Hippocampal formation (tissue), 2 donors: ENCODE results near the gene ALPK1.
A peak's percentile ranks its signal among the peaks of the same experiment; 100 is the strongest.
"Not testable (repeated sequence)": the region's sequence is repeated elsewhere in the genome, so short reads cannot be mapped to it uniquely, and the experiment has no call there.

Experiments
- DNase-seq, 2 donors: peaks; one replicate each; lab custom pipeline; 2025; lab: John Stamatoyannopoulos, UW

ALPK1 gene

GRCh38 chr4:112284662-112285411, 12.3 kb upstream of the ALPK1 start:
- peak; percentile 4 to 14 for DNase-seq

DNA sequence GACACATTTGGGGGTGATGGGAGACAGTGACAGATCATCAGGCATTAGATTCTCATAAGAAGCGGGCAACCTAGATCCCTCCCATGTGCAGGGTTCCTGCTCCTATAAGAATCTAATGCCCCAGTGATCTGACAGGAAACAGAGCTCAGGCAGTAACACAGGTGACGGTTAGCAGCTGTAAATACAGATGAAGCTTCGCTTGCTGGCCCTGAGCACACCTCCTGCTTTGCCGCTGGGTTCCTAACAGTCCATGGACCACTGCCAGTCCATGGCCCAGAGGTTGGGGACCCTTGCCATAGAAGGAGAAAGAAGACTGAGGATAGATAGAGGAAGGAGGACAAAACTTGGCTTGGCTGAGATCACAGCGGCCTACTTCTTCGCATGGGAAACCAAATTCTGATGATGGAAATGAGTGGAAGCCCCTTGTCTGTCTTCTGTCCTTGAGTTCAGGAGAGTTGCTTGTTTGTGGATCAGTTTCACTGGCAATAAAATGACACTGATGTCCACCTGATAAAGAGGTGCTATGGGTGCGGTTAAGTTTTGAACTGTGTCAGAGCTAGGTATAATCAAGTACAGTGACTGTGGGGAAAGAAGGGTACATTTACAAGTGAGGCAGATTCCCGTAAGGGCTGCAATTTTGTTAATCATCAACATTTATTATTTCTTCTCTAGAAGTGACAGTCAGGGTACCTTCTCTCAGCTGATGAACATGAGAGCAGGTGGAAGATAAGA, 9.7 kb upstream of the ALPK1 start:
- no peak for DNase-seq

- DNase-seq, result no peak
These were observed 8.7 kb upstream of the ALPK1 start for GRCh38 chr4:112288455-112288854.

GRCh38 chr4:112289407-112290253, 7.5 kb upstream of the ALPK1 start:
- no peak for DNase-seq

- DNase-seq, result no peak
These were observed 6.8 kb upstream of the ALPK1 start for GRCh38 chr4:112290341-112290740.

DNA sequence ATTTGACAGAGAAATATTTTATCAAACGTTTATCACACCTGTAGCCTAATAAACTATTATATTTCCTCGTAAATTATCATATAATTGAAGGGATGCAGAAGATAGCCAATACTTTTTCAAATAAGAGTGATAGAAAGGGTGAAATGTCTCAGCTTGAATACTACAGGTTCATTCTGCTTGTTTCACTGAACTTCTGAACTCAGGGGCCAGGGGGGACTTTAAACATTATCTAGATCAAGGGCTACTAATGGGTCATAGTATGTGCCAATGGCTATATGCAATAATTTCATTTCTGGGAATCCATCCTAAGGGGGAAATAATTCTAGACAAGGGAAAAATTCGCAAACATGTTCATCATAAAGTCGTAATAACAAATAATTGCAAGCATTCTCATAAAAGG, 2.6 kb downstream of the ALPK1 start:
- DNase-seq, result no peak

GRCh38 chr4:112302320-112303274, 5.4 kb downstream of the ALPK1 start:
- DNase-seq, result no peak

DNA sequence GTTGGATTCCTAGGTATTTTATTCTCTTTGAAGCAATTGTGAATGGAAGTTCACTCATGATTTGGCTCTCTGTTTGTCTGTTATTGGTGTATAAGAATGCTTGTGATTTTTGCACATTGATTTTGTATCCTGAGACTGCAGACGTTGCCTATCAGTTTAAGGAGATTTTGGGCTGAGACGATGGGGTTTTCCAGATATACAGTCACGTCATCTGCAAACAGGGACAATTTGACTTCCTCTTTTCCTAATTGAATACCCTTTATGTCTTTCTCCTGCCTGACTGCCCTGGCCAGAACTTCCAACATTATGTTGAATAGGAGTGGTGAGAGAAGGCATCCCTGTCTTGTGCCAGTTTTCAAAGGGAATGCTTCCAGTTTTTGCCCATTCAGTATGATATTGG, 8.3 kb downstream of the ALPK1 start:
- DNase-seq, result not testable (repeated sequence)

DNA sequence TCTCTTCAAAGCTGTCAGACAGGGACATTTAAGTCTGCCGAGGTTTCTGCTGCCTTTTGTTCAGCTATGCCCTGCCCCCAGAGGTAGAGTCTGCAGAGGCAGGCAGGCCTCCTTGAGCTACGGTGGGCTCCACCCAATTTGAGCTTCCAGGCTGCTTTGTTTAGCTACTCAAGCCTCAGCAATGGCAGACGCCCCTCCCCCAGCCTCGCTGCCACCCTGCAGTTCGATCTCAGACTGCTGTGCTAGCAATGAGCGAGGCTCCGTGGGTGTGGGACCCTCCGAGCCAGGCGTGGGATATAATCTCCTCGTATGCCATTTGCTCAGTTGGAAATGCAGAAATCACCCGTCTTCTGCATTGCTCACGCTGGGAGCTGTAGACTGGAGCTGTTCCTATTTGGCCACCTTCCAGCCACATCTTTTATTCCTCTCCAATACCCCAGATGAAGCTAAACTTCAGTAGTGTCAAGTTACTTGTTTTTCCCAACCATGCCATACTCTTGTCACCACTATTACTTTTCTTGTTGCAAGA, 12.2 kb downstream of the ALPK1 start:
- not testable (repeated sequence) for DNase-seq

DNA sequence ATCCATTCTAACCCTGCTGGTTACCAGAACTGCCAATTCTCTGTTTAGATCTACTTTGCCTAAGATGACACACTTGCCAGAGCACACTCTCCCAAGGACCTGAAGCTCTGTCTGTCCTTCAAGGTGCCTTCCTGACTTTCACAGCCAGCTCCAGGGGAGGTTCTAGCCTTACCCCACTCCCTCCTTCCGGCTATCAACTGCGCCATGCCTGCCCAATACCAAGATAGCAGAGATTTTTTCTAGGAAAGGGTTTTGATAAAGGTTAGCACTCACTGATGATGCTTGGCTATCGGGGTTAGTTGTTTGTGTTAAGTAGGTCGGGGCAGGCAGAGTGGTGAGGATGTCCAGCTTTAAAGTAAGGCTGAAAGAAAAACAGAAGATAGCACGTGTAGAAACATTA, 14.3 kb downstream of the ALPK1 start:
- DNase-seq, result no peak

- no peak for DNase-seq
These were observed 15.6 kb downstream of the ALPK1 start for GRCh38 chr4:112312610-112313239.

GRCh38 chr4:112315446-112315845, 18.3 kb downstream of the ALPK1 start:
- no peak for DNase-seq

DNA sequence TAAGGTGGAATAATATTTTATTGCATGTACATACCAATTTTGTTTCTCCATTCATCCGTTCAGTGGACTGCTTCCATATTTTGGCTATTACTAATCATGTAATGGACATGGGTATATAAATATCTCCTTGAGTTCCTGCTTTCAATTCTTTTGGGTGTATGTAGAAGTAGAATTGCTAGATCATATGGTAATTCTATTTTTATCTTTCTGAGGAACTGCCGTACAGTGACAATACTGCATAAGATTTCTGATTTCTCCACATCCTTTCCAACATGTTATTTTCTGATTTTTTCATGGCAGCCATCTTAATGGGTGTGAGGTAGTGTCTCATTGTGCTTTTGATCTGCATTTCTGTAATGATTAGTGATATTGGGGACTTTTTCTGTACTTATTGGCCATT, 19.2 kb downstream of the ALPK1 start:
- DNase-seq, result no peak

DNA sequence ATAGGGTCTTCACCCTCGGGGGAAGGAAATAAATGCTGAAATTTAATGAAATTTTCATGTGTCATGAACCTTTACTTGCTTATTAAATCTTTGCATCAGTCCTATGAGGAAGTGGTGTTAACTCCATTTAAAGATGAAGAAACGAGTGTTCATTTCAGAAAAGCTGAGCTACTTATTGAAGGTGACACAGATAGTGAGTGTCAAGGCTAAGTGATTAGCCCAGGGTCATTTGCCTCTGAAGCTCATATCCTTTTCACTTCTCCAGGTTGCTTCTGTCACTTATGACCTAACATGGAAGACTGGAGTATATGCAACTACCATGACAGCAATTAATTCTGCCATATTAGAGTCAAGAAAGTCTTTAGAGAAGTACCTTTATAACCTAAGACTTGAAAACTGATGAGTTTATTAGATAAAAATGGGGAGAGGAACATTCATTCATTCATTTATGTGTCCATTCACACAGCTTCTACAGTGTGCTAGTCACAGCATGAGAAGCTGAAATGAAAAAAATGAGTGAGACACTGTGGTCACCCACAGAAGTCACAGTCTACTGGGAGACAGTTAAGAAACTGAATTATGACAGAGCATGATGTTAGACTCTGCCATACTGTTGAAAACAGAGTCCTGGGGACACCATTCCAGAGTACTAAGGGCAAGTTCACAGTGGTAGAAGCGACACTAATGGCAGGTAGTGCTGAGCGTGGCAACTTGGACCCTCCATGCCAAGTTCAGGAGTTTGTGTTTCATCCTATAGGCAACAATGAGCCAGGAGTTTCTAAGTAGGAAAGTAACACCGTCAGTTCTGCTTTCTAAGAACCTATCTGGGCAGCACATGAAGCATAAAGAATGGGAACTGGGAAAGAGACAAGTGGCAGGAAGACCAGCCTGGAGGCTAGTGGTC, 21.3 kb downstream of the ALPK1 start:
- no peak for DNase-seq

GRCh38 chr4:112321776-112322684, 24.9 kb downstream of the ALPK1 start:
- DNase-seq, result peak; percentile 20 to 26

DNA sequence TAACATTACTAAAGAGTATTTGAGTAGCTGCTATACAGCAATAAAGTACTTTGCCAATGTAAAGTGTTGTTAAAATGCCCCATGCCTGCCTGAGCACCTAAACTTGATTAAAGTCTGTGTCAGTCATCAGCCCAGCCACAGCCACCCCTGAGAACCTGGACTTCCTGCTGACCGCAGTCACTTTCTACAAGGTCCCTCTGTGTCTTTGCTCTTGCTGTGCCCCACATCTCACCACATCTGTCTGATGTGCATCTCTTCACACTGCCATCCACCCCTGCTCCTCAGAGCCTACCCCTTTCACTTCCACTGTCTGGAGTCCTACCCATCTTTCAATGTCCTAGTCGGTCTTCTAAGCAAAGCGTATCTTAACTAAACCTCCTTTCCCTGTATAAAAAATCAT, 25.7 kb downstream of the ALPK1 start:
- no peak for DNase-seq

- no peak for DNase-seq
These were observed 28.4 kb downstream of the ALPK1 start for GRCh38 chr4:112325530-112325929.

GRCh38 chr4:112327965-112328733, 31.0 kb downstream of the ALPK1 start:
- peak in 1 of 2 donors; percentile 84 for DNase-seq
